ENCODE data around the gene REPIN1.

Gene REPIN1

GRCh38 chr7:150406312-150406566 is 37.6 kb downstream of the REPIN1 start:
- peak overlapping the region; percentile 95 for H3K27ac ChIP-seq
- no peak for TF ChIP-seq CTCF (conservative IDR thresholded peaks at IDR 0.05)

- TF ChIP-seq CTCF (conservative IDR thresholded peaks at IDR 0.05), result no peak
- H3K27ac ChIP-seq, result peak overlapping the region; percentile 95
Measured at GRCh38 chr7:150406567-150407421, 38.2 kb downstream of the REPIN1 start.

- no peak for TF ChIP-seq CTCF (conservative IDR thresholded peaks at IDR 0.05)
- no peak overlapping the region for H3K27ac ChIP-seq
Measured at GRCh38 chr7:150407588-150408392, 39.2 kb downstream of the REPIN1 start.

GRCh38 chr7:150408393-150409299 is 40.0 kb downstream of the REPIN1 start:
- no peak overlapping the region for H3K27ac ChIP-seq
- no peak for TF ChIP-seq CTCF (conservative IDR thresholded peaks at IDR 0.05)

- no peak for TF ChIP-seq CTCF (conservative IDR thresholded peaks at IDR 0.05)
- no peak overlapping the region for H3K27ac ChIP-seq
Measured at GRCh38 chr7:150409300-150410030, 40.8 kb downstream of the REPIN1 start.

- no peak overlapping the region for H3K27ac ChIP-seq
- TF ChIP-seq CTCF (conservative IDR thresholded peaks at IDR 0.05), result no peak
Measured at GRCh38 chr7:150410131-150410530, 41.5 kb downstream of the REPIN1 start.

All from VCaP (cell line).